ENCODE measurements around the gene TIMM44. TPM values are rescaled to one million over a fixed set of nuclear protein-coding genes. Genes with fewer than 3 reads are reported as not detected.
A peak's percentile ranks its signal among the peaks of the same experiment; 100 is the strongest.

The TIMM44 gene
- total and polyA plus RNA-seq, 2 of the 8 experiments (the other 6 are each of a cell fraction or from before 2014, with no cell fraction given): 131 to 150 TPM

GRCh38 chr19:7912697-7913564 lies 30.5 kb downstream of the TIMM44 start:
- H4K5ac ChIP-seq (ENCODE audit: insufficient read length, low read depth, low read length): no peak overlapping the region
- no peak overlapping the region for H2BK5ac ChIP-seq (ENCODE audit: low read depth, low read length)
- H3K4ac ChIP-seq (replicated peaks; ENCODE audit: insufficient read length, low read depth, low read length): no peak overlapping the region
- no peak overlapping the region for H3K56ac ChIP-seq (replicated peaks; ENCODE audit: insufficient read length, low read depth, low read length)
- H3K4me3 ChIP-seq (ENCODE audit: extremely low read depth in 1 of 4, insufficient read depth in 2 of 4, low read depth in 3 of 4, low read length in 4 of 4): no peak overlapping the region
- H3K23ac ChIP-seq (ENCODE audit: insufficient read length): no peak overlapping the region
- H4K91ac ChIP-seq (replicated peaks; ENCODE audit: insufficient read length, low read length): no peak overlapping the region
- H2AFZ ChIP-seq (ENCODE audit: low read length): no peak overlapping the region
- H3K14ac ChIP-seq (ENCODE audit: insufficient read length): no peak overlapping the region
- peaks cover 17 to 35% (median 29%) of the 10 kb centered on the region in 4 experiments; a peak in 6 of 7 replicates for H3K27me3 ChIP-seq (replicated peaks in 1 of 4; ENCODE audit: control insufficient read depth in 3 of 4, extremely low read depth in 1 of 4, insufficient read depth in 3 of 4, low read length in 3 of 4)
- CTCF ChIA-PET (ENCODE audit: partially characterized antibody): interaction anchor here (1.2 to 2.3 kb wide), 6 partner anchors 11 to 55 kb away, joined by 3 to 9 read pairs (median 3); no protein-coding TSS in a partner anchor
- no peak overlapping the region for H2BK12ac ChIP-seq (ENCODE audit: low read depth, low read length)
- no peak overlapping the region for H3K27ac ChIP-seq (ENCODE audit: low read depth, low read length)
- DNase-seq (ENCODE audit: low read depth in 1 of 2, low spot score in 2 of 2) (no peak), FAIRE-seq (no peak)
- no peak overlapping the region for H2AK5ac ChIP-seq (ENCODE audit: low read depth, low read length)
- no peak overlapping the region; a peak in 1 of 7 replicates for H3K9ac ChIP-seq (replicated peaks in 1 of 4; ENCODE audit: extremely low read depth in 1 of 4, low read depth in 3 of 4, low read length in 3 of 4)
- peaks cover 0 to 8% (median 6%) of the 10 kb centered on the region in 4 experiments; a peak in 5 of 7 replicates for H3K4me1 ChIP-seq (replicated peaks in 1 of 4; ENCODE audit: control insufficient read depth in 3 of 4, insufficient read depth in 4 of 4, low read length in 3 of 4)
- no peak overlapping the region for H2BK120ac ChIP-seq (replicated peaks; ENCODE audit: low read depth, low read length)
- TF ChIP-seq RXRA (IDR thresholded peaks at IDR 0.05; ENCODE audit: insufficient read depth, low read depth, low read length) (no peak), JUND (IDR thresholded peaks at IDR 0.05; ENCODE audit: low read length) (no peak), PHF8 (conservative IDR thresholded peaks at IDR 0.05; ENCODE audit: low read depth, low read length) (no peak), KDM4A (IDR thresholded peaks at IDR 0.05; ENCODE audit: low read depth, low read length, severe bottlenecking) (no peak), POU5F1 (IDR thresholded peaks at IDR 0.05; ENCODE audit: low read depth, low read length) (no peak), BCL11A (IDR thresholded peaks at IDR 0.05; ENCODE audit: low read depth in 2 of 2, low read length in 2 of 2) (no peak), EZH2 (IDR thresholded peaks at IDR 0.05; ENCODE audit: low read depth, low read length, severe bottlenecking) (no peak)
- H3K9me3 ChIP-seq (ENCODE audit: insufficient read depth in 2 of 2, low read depth in 1 of 2, low read length in 1 of 2): no peaks in the 10 kb centered on the region
- POLR2A ChIA-PET (ENCODE audit: partially characterized antibody): interaction anchor here (1.4 to 2.3 kb wide), 4 partner anchors 9 to 44 kb away, joined by 3 to 8 read pairs (median 6); partner anchors contain the start of gene MAP2K7
- peaks cover 12% of the 10 kb centered on the region; the same call in 1 of the 2 replicates for H3K23me2 ChIP-seq (ENCODE audit: low read depth, low read length)
- no peaks in the 10 kb centered on the region for H3K79me2 ChIP-seq (ENCODE audit: control insufficient read depth in 1 of 2, insufficient read depth in 2 of 2, low read length in 2 of 2)
- H4K20me1 ChIP-seq (replicated peaks in 1 of 2; ENCODE audit: control insufficient read depth in 1 of 2, insufficient read depth in 2 of 2, low read length in 2 of 2): peaks cover 5 to 17% of the 10 kb centered on the region in 2 experiments
- no peak overlapping the region for H2BK20ac ChIP-seq (ENCODE audit: low read length)
- no peak overlapping the region for H2BK15ac ChIP-seq (ENCODE audit: low read length)
- H4K8ac ChIP-seq (ENCODE audit: extremely low read depth, insufficient read depth, low read length): peak overlapping the region; percentile 51; the same call in 1 of the 2 replicates
- WGBS, 2 experiments (ENCODE audit: extremely low coverage in 1 of 2, insufficient coverage in 1 of 2, insufficient read length in 1 of 2, insufficient replicate concordance in 2 of 2, low coverage in 1 of 2, low lambda C conversion rate in 2 of 2, missing lambda C conversion rate in 1 of 2): 94% methylated on average over 25 of the region's 39 CpGs; no CpG with 5 or more reads in 1 of the 2 experiments
- 0 out of 2 replicates have a peak, but pooled peaks cover 2% of the 10 kb centered on the region for H3K79me1 ChIP-seq (ENCODE audit: low read depth, low read length)
- peaks cover 5 to 30% (median 16%) of the 10 kb centered on the region in 4 experiments; a peak in 4 of 8 replicates for H3K36me3 ChIP-seq (ENCODE audit: control insufficient read depth in 2 of 4, insufficient read depth in 4 of 4, low read length in 3 of 4)
- H3K18ac ChIP-seq (ENCODE audit: extremely low read depth, low read length): no peak overlapping the region
- no peak overlapping the region for H3K4me2 ChIP-seq (ENCODE audit: insufficient read depth in 1 of 2, low read depth in 2 of 2, low read length in 2 of 2)
